Activated CD8-positive, alpha-beta T cell treated with anti-CD3 and anti-CD28 coated beads, Interleukin-2, amount 10 ng/mL, durations not matched to agents 7 days and 5 days (primary cell): ENCODE data around the gene TNFRSF1B. TPM values are rescaled to one million over a fixed set of nuclear protein-coding genes. Genes with fewer than 3 reads are reported as not detected.

Experiments
- ATAC-seq: fragments of 150-1000 bp; cut with Tn5 transposase; one replicate; pipeline ENCODE4 v1.10.0; 2021; ENCODE audit warnings: moderate library complexity
- CTCF ChIA-PET: fragments of 350-600 bp; sonication (Branson Sonifier 250); formaldehyde crosslinking; loops from one replicate; lab custom pipeline; 2021; ENCODE audit warnings: antibody characterized with exemption; lab: Charles Lee
- POLR2A ChIA-PET: fragments of 350-600 bp; sonication (Branson Sonifier 250); formaldehyde crosslinking; loops from one replicate; lab custom pipeline; 2021; ENCODE audit warnings: antibody characterized with exemption; lab: Charles Lee
- DNase-seq: peaks from one replicate; pipeline ENCODE4 v3.0.0-alpha.2; 2020
- H3K27ac Mint-ChIP-seq: one replicate; pipeline ENCODE4 v1.8.0; 2021; ENCODE audit warnings: mild to moderate bottlenecking, mixed read lengths
- H3K27me3 Mint-ChIP-seq: one replicate; pipeline ENCODE4 v1.8.0; 2021; ENCODE audit warnings: low read depth, mixed read lengths
- H3K36me3 Mint-ChIP-seq: one replicate; pipeline ENCODE4 v1.8.0; 2021; ENCODE audit warnings: low read depth, mixed read lengths
- H3K4me1 Mint-ChIP-seq: one replicate; pipeline ENCODE4 v1.8.0; 2021; ENCODE audit warnings: low read depth, mixed read lengths
- H3K4me3 Mint-ChIP-seq: one replicate; pipeline ENCODE4 v1.8.0; 2021; ENCODE audit warnings: mild to moderate bottlenecking, mixed read lengths
- H3K9me3 Mint-ChIP-seq: one replicate; pipeline ENCODE4 v1.8.0; 2022; ENCODE audit warnings: mixed read lengths; ENCODE audit not compliant: insufficient read depth
- total RNA-seq, 2 experiments: library from RNA; stranded (reverse); gene quantifications; one replicate each; pipeline ENCODE4 v1.2.3, GENCODE V29; 2021

The TNFRSF1B gene
- total RNA-seq, 2 experiments from 2014 or later, result 274 to 284 TPM

GRCh38 chr1:12184008-12184681, 17.4 kb downstream of the TNFRSF1B start:
- Mint-ChIP-seq H3K27ac (no peak overlapping the region), H3K4me1 (peaks cover 74% of the 10 kb centered on the region)

GRCh38 chr1:12185036-12185917, 18.5 kb downstream of the TNFRSF1B start:
- ChIA-PET CTCF (interaction anchor here (6.4 kb wide), 1 partner anchor 61 kb away, joined by 54 read pairs; no protein-coding TSS in a partner anchor), POLR2A (interaction anchor here (0.6 to 0.7 kb wide), 2 partner anchors 35 to 273 kb away, joined by 3 to 4 read pairs; no protein-coding TSS in a partner anchor)
- Mint-ChIP-seq H3K36me3 (peaks cover 63% of the 10 kb centered on the region), H3K27me3 (no peaks in the 10 kb centered on the region), H3K4me1 (peaks cover 70% of the 10 kb centered on the region), H3K9me3 (no peaks in the 10 kb centered on the region), H3K27ac (no peak overlapping the region), H3K4me3 (no peak overlapping the region)
- DNase-seq (no peak), ATAC-seq (no peak)

More at GRCh38 chr1:12184008-12184681, 17.4 kb downstream of the TNFRSF1B start:
- peaks cover 63% of the 10 kb centered on the region for H3K36me3 Mint-ChIP-seq
- H3K9me3 Mint-ChIP-seq, result no peaks in the 10 kb centered on the region
- no peaks in the 10 kb centered on the region for H3K27me3 Mint-ChIP-seq
- ATAC-seq, result no peak
- no peak for DNase-seq
- no peak overlapping the region for H3K4me3 Mint-ChIP-seq
- ChIA-PET POLR2A (interaction anchor here (1.7 kb wide), 1 partner anchor 33 kb away, joined by 6 read pairs; no protein-coding TSS in a partner anchor), CTCF (interaction anchor here (1.2 to 6.4 kb wide), 2 partner anchors 58 to 60 kb away, joined by 3 to 54 read pairs; no protein-coding TSS in a partner anchor)

GRCh38 chr1:12185918-12186678, 19.3 kb downstream of the TNFRSF1B start:
- Mint-ChIP-seq H3K27me3 (no peaks in the 10 kb centered on the region), H3K9me3 (no peaks in the 10 kb centered on the region), H3K4me3 (no peak overlapping the region), H3K36me3 (peaks cover 62% of the 10 kb centered on the region), H3K27ac (peak overlapping the region; percentile 39), H3K4me1 (peaks cover 68% of the 10 kb centered on the region)
- ATAC-seq (no peak), DNase-seq (no peak)
- ChIA-PET CTCF (interaction anchor here (6.4 kb wide), 1 partner anchor 62 kb away, joined by 54 read pairs; no protein-coding TSS in a partner anchor), POLR2A (interaction anchor here (0.6 to 0.7 kb wide), 2 partner anchors 36 to 273 kb away, joined by 3 to 4 read pairs; no protein-coding TSS in a partner anchor)

- no peak for DNase-seq
- ChIA-PET POLR2A (no interaction called here), CTCF (interaction anchor here (6.4 kb wide), 1 partner anchor 63 kb away, joined by 54 read pairs; no protein-coding TSS in a partner anchor)
- Mint-ChIP-seq H3K36me3 (peaks cover 66% of the 10 kb centered on the region), H3K4me3 (no peak overlapping the region), H3K9me3 (no peaks in the 10 kb centered on the region), H3K4me1 (peaks cover 68% of the 10 kb centered on the region), H3K27ac (peak overlapping the region; percentile 39), H3K27me3 (no peaks in the 10 kb centered on the region)
- ATAC-seq, result no peak
Observed at GRCh38 chr1:12186679-12186985, 19.8 kb downstream of the TNFRSF1B start.

- Mint-ChIP-seq H3K27ac (no peak overlapping the region), H3K4me3 (no peak overlapping the region), H3K4me1 (peaks cover 64% of the 10 kb centered on the region), H3K9me3 (no peaks in the 10 kb centered on the region), H3K27me3 (no peaks in the 10 kb centered on the region), H3K36me3 (peaks cover 64% of the 10 kb centered on the region)
- DNase-seq (no peak), ATAC-seq (no peak)
- POLR2A ChIA-PET, result interaction anchor here (0.6 to 2.1 kb wide), 3 partner anchors 10 to 279 kb away, joined by 3 to 7 read pairs (median 4); no protein-coding TSS in a partner anchor
- CTCF ChIA-PET, result interaction anchor here (1.1 to 3.7 kb wide), 5 partner anchors 9 to 84 kb away, joined by 3 to 29 read pairs (median 3); no protein-coding TSS in a partner anchor
Observed at GRCh38 chr1:12188115-12188514, 21.3 kb downstream of the TNFRSF1B start.

GRCh38 chr1:12188657-12189327, 22.0 kb downstream of the TNFRSF1B start:
- no peak overlapping the region for H3K4me3 Mint-ChIP-seq
- no peaks in the 10 kb centered on the region for H3K9me3 Mint-ChIP-seq
- peak overlapping the region; percentile 9 for H3K27ac Mint-ChIP-seq
- H3K4me1 Mint-ChIP-seq, result peaks cover 67% of the 10 kb centered on the region
- POLR2A ChIA-PET, result interaction anchor here (0.6 to 2.1 kb wide), 3 partner anchors 11 to 279 kb away, joined by 3 to 7 read pairs (median 4); no protein-coding TSS in a partner anchor
- no peaks in the 10 kb centered on the region for H3K27me3 Mint-ChIP-seq
- ATAC-seq (no peak), DNase-seq (no peak)
- CTCF ChIA-PET, result interaction anchor here (1.1 to 3.7 kb wide), 4 partner anchors 10 to 64 kb away, joined by 3 to 29 read pairs (median 3); no protein-coding TSS in a partner anchor
- H3K36me3 Mint-ChIP-seq, result peaks cover 67% of the 10 kb centered on the region

- no peak overlapping the region for H3K4me3 Mint-ChIP-seq
- ChIA-PET POLR2A (interaction anchor here (1.3 to 2.1 kb wide), 2 partner anchors 11 to 280 kb away, joined by 4 to 7 read pairs; no protein-coding TSS in a partner anchor), CTCF (interaction anchor here (1.4 to 3.7 kb wide), 3 partner anchors 12 to 65 kb away, joined by 3 to 29 read pairs (median 3); no protein-coding TSS in a partner anchor)
- no peak for DNase-seq
- H3K9me3 Mint-ChIP-seq, result no peaks in the 10 kb centered on the region
- peak overlapping the region; percentile 9 for H3K27ac Mint-ChIP-seq
- H3K4me1 Mint-ChIP-seq, result peaks cover 67% of the 10 kb centered on the region
- no peak for ATAC-seq
- H3K36me3 Mint-ChIP-seq, result peaks cover 67% of the 10 kb centered on the region
- no peaks in the 10 kb centered on the region for H3K27me3 Mint-ChIP-seq
Observed at GRCh38 chr1:12189328-12189682, 22.5 kb downstream of the TNFRSF1B start.

- H3K9me3 Mint-ChIP-seq, result no peaks in the 10 kb centered on the region
- ChIA-PET POLR2A (interaction anchor here (0.9 kb wide), 1 partner anchor 8 kb away, joined by 3 read pairs; no protein-coding TSS in a partner anchor), CTCF (interaction anchor here (1.0 to 3.7 kb wide), 4 partner anchors 11 to 67 kb away, joined by 3 to 29 read pairs (median 4); no protein-coding TSS in a partner anchor)
- no peaks in the 10 kb centered on the region for H3K27me3 Mint-ChIP-seq
- ATAC-seq (no peak), DNase-seq (no peak)
- H3K27ac Mint-ChIP-seq, result no peak overlapping the region
- no peak overlapping the region for H3K4me3 Mint-ChIP-seq
- peaks cover 79% of the 10 kb centered on the region for H3K36me3 Mint-ChIP-seq
- H3K4me1 Mint-ChIP-seq, result peaks cover 74% of the 10 kb centered on the region
Observed at GRCh38 chr1:12191242-12192032, 24.6 kb downstream of the TNFRSF1B start.

GRCh38 chr1:12194666-12195216, 27.9 kb downstream of the TNFRSF1B start:
- no peak overlapping the region for H3K4me3 Mint-ChIP-seq
- DNase-seq (peak; percentile 50), ATAC-seq (peak; percentile 31)
- peaks cover 71% of the 10 kb centered on the region for H3K36me3 Mint-ChIP-seq
- ChIA-PET CTCF (interaction anchor here (2.1 kb wide), 1 partner anchor 70 kb away, joined by 16 read pairs; no protein-coding TSS in a partner anchor), POLR2A (no interaction called here)
- peaks cover 64% of the 10 kb centered on the region for H3K4me1 Mint-ChIP-seq
- peak overlapping the region; percentile 85 for H3K27ac Mint-ChIP-seq
- no peaks in the 10 kb centered on the region for H3K9me3 Mint-ChIP-seq
- no peaks in the 10 kb centered on the region for H3K27me3 Mint-ChIP-seq
